GM23248 (cell line): ENCODE results near the gene KIF12.

ENCODE experiments used
- EZH2 ChIP-seq: fragments of 200-600 bp; sonication (generic); IDR thresholded peaks from 2 replicates; pipeline ENCODE4 v1.6.1; 2018; ENCODE audit warnings: antibody characterized with exemption, mild to moderate bottlenecking; ENCODE audit not compliant: insufficient read depth, poor library complexity, severe bottlenecking
- EZH2phosphoT487 ChIP-seq: fragments of 200-600 bp; sonication (generic); IDR thresholded peaks from 2 replicates; pipeline ENCODE4 v1.6.1; 2018; ENCODE audit warnings: antibody characterized with exemption, moderate library complexity, mild to moderate bottlenecking, low read depth; ENCODE audit not compliant: insufficient read depth

DNA sequence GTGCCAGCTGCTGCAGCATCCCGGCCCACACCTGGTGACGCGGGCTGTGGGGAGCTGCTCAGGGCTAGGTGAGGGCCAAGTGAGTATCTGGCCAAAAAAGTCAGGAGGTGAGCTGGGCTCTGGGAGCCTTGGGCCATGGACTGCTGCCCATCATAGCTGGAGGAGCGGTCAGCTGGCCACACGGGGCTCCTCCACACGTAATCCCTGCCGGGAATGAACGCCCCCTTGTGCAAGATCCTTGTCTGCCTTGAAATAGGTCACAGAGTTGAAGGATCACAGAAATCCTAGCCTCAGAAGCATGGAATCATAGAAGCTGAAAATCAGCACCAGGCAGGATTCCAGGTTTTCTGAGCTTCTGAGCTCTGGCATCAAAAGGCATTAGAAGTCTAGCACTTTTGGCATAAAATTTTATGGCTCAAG lies 39.5 kb upstream of the KIF12 start:
- TF ChIP-seq EZH2 = no peak
- no peak for TF ChIP-seq EZH2phosphoT487
